CD14-positive monocyte (primary cell): ENCODE data around the gene TMEM141. TPM values are rescaled to one million over a fixed set of nuclear protein-coding genes. Genes with fewer than 3 reads are reported as not detected.

Experiments
- DNase-seq, 3 donors: peaks; one replicate each; pipeline ENCODE4 v3.0.0-alpha.2; 2011 to 2022
- H2AFZ ChIP-seq: 2 replicates; pipeline ENCODE4 v1.6.0; 2012; ENCODE audit warnings: mild to moderate bottlenecking, low read depth, low read length, inconsistent platforms; ENCODE audit not compliant: insufficient read depth, poor library complexity, severe bottlenecking
- H3K27ac ChIP-seq, 2 donors: 1 replicate in 1 of 2; 2 replicates in 1 of 2; pipeline ENCODE4 v1.5.1; 2012 to 2013; ENCODE audit warnings: low read length in 2 of 2, control low read depth in 1 of 2, inconsistent platforms in 1 of 2, low read depth in 1 of 2, mild to moderate bottlenecking in 1 of 2
- H3K27me3 ChIP-seq, 2 donors: one replicate each; pipeline versions ENCODE4 v1.6.0 to v1.6.1; 2011 to 2013; ENCODE audit warnings: low read length in 2 of 2; ENCODE audit not compliant: control insufficient read depth in 2 of 2, insufficient read depth in 2 of 2
- H3K36me3 ChIP-seq, 2 donors: replicated peaks in 1 of 2; 1 replicate in 1 of 2; 2 replicates in 1 of 2; pipeline versions ENCODE4 v1.5.1 to v1.6.1; 2012 to 2013; ENCODE audit warnings: low read length in 2 of 2, control low read depth in 1 of 2, inconsistent platforms in 1 of 2, mild to moderate bottlenecking in 1 of 2; ENCODE audit not compliant: insufficient read depth in 2 of 2, control insufficient read depth in 1 of 2
- H3K4me1 ChIP-seq, 2 donors: 1 replicate in 1 of 2; 2 replicates in 1 of 2; pipeline versions ENCODE4 v1.5.1 to v1.6.1; 2012 to 2013; ENCODE audit warnings: low read length in 2 of 2, control low read depth in 1 of 2, inconsistent platforms in 1 of 2, mild to moderate bottlenecking in 1 of 2, moderate library complexity in 1 of 2; ENCODE audit not compliant: insufficient read depth in 2 of 2, control insufficient read depth in 1 of 2
- H3K4me2 ChIP-seq: replicated peaks from 2 replicates; pipeline ENCODE3; 2012; ENCODE audit warnings: low read length, moderate library complexity, mild to moderate bottlenecking; ENCODE audit not compliant: poor library complexity, severe bottlenecking; ENCODE audit errors: extremely low read depth
- H3K4me3 ChIP-seq, 3 experiments: fragments of 200-600 bp in 1 of 3; sonication (generic) in 1 of 3; replicated peaks in 1 of 3; 1 replicate in 2 of 3; 2 replicates in 1 of 3; pipeline ENCODE4 v1.5.1; 2011 to 2013; ENCODE audit warnings: low read length in 3 of 3, mild to moderate bottlenecking in 3 of 3, control low read depth in 2 of 3, low read depth in 2 of 3, inconsistent platforms in 1 of 3, moderate library complexity in 1 of 3
- H3K79me2 ChIP-seq: 2 replicates; pipeline ENCODE4 v1.6.0; 2012; ENCODE audit warnings: mild to moderate bottlenecking, control low read depth, inconsistent platforms, low read length, moderate library complexity; ENCODE audit not compliant: insufficient read depth
- H3K9ac ChIP-seq: 2 replicates; pipeline ENCODE4 v1.6.0; 2017; ENCODE audit warnings: low read length, mild to moderate bottlenecking; ENCODE audit not compliant: insufficient read depth, poor library complexity, severe bottlenecking
- H3K9me3 ChIP-seq, 2 donors: replicated peaks in 1 of 2; 1 replicate in 1 of 2; 2 replicates in 1 of 2; pipeline versions ENCODE4 v1.5.1 to v1.6.1; 2012 to 2013; ENCODE audit warnings: low read length in 2 of 2, control low read depth in 1 of 2; ENCODE audit not compliant: control insufficient read depth in 1 of 2, insufficient read depth in 1 of 2
- H4K20me1 ChIP-seq: 2 replicates; pipeline ENCODE4 v1.6.0; 2012; ENCODE audit warnings: mild to moderate bottlenecking, low read length, control low read depth, moderate library complexity; ENCODE audit not compliant: insufficient read depth
- H3K27ac Mint-ChIP-seq, 7 donors: one replicate each; pipeline ENCODE4 v1.8.0; 2020; ENCODE audit warnings: mild to moderate bottlenecking in 7 of 7, mixed read lengths in 7 of 7, moderate library complexity in 6 of 7, inconsistent platforms in 2 of 7
- H3K27me3 Mint-ChIP-seq, 3 donors: one replicate each; pipeline ENCODE4 v1.8.0; 2021 to 2022; ENCODE audit warnings: low read depth in 3 of 3, mild to moderate bottlenecking in 3 of 3, mixed read lengths in 3 of 3, moderate library complexity in 3 of 3, inconsistent platforms in 1 of 3
- H3K36me3 Mint-ChIP-seq, 2 donors: one replicate each; pipeline ENCODE4 v1.8.0; 2020; ENCODE audit warnings: mixed read lengths in 2 of 2, inconsistent platforms in 1 of 2, mild to moderate bottlenecking in 1 of 2
- H3K4me1 Mint-ChIP-seq: one replicate; pipeline ENCODE4 v1.8.0; 2020; ENCODE audit warnings: mild to moderate bottlenecking, mixed read lengths
- H3K4me3 Mint-ChIP-seq, 2 donors: one replicate each; pipeline ENCODE4 v1.8.0; 2020; ENCODE audit warnings: mild to moderate bottlenecking in 2 of 2, mixed read lengths in 2 of 2, moderate library complexity in 1 of 2
- H3K9me3 Mint-ChIP-seq, 7 donors: one replicate each; pipeline ENCODE4 v1.8.0; 2020 to 2022; ENCODE audit warnings: mixed read lengths in 7 of 7, mild to moderate bottlenecking in 6 of 7, moderate library complexity in 6 of 7, inconsistent platforms in 2 of 7
- WGBS: methylation state at CpG from one replicate; pipeline ENCODE4 v1.1.5; 2013; ENCODE audit warnings: missing lambda C conversion rate; ENCODE audit not compliant: insufficient coverage; 5-methylcytosine and 5-hydroxymethylcytosine counted together
- intact Hi-C, 2 donors: fragments of 100-400 bp; cut with micrococcal nuclease; formaldehyde crosslinking; loops; one replicate each; pipeline versions ENCODE4 v1.15.0 to v1.15.1; 2023
- polyA plus RNA-seq, 3 donors: library from polyadenylated mRNA; depleted of rRNA in 1 of 3; unstranded in 2 of 3; stranded (reverse) in 1 of 3; fragments of 300-500 nt in 2 of 3; fragments of >200 nt in 1 of 3; fragmentation: Illumina TruSeq in 2 of 3; gene quantifications; 1 replicate in 2 of 3; 2 replicates in 1 of 3; pipeline ENCODE4 v1.2.3, GENCODE V29; 2012 to 2021
- TF ChIP-seq, protein P1 (sequence below): fragments of 200-600 bp; IDR thresholded peaks from one replicate; pipeline ENCODE4 v1.8.0; 2022; ENCODE audit warnings: antibody characterized with exemption, mild to moderate bottlenecking

TMEM141 gene
- polyA plus RNA-seq, 3 donors = 33.1 to 47.2 (median 39.2) TPM

DNA sequence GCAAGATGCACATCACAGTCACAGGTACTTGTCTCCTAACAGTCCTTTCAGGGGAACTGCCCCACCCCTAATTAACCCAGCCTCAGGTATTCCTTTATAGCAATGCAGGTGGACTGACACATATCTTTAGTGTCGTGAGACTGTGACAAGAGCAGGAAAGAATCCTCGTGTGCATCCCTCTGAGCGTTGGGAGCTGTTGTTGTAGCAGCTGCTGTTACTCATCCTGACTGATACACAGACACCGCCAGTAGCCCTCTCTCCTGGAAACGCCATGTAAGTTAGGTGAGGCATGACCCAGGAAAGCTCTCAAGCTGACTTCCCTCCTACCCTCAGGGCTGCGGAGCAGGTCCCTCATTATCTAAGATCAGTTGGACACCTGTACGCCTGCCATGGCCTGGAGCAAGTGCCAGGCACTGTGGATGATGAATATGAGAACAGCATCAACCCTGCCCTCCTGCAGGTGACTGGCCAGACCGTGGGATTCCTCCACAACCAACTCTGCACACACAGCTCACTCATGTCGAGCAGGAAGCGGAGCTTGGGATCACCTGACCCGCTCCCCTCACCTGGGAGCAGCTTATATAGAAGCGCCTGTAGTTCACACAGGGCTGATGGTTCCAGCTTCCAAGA, 16.6 kb upstream of the TMEM141 start:
- WGBS = 100% methylated on average over 5 of the region's 12 CpGs
- Mint-ChIP-seq H3K4me1 (peaks cover 4% of the 10 kb centered on the region), H3K36me3 (no peaks in the 10 kb centered on the region), H3K4me3 (no peak overlapping the region), H3K9me3 (peaks cover 8 to 20% (median 14%) of the 10 kb centered on the region in 7 donors), H3K27me3 (peaks cover 12 to 28% (median 14%) of the 10 kb centered on the region in 3 donors), H3K27ac (no peak overlapping the region)
- intact Hi-C loops = no loop called here
- H2AFZ ChIP-seq = no peak overlapping the region
- TF ChIP-seq, protein P1, sequence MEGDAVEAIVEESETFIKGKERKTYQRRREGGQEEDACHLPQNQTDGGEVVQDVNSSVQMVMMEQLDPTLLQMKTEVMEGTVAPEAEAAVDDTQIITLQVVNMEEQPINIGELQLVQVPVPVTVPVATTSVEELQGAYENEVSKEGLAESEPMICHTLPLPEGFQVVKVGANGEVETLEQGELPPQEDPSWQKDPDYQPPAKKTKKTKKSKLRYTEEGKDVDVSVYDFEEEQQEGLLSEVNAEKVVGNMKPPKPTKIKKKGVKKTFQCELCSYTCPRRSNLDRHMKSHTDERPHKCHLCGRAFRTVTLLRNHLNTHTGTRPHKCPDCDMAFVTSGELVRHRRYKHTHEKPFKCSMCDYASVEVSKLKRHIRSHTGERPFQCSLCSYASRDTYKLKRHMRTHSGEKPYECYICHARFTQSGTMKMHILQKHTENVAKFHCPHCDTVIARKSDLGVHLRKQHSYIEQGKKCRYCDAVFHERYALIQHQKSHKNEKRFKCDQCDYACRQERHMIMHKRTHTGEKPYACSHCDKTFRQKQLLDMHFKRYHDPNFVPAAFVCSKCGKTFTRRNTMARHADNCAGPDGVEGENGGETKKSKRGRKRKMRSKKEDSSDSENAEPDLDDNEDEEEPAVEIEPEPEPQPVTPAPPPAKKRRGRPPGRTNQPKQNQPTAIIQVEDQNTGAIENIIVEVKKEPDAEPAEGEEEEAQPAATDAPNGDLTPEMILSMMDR = no peak
- no peaks in the 10 kb centered on the region for H3K27me3 ChIP-seq
- H3K4me1 ChIP-seq = peaks cover 0 to 3% of the 10 kb centered on the region in 2 donors
- H4K20me1 ChIP-seq = no peaks in the 10 kb centered on the region
- H3K36me3 ChIP-seq = no peaks in the 10 kb centered on the region
- H3K79me2 ChIP-seq = no peaks in the 10 kb centered on the region
- H3K9me3 ChIP-seq = peaks cover 9 to 18% of the 10 kb centered on the region in 2 donors
- H3K4me3 ChIP-seq = no peak overlapping the region
- no peak overlapping the region for H3K9ac ChIP-seq
- DNase-seq = no peak
- no peak overlapping the region for H3K27ac ChIP-seq
- no peak overlapping the region for H3K4me2 ChIP-seq

DNA sequence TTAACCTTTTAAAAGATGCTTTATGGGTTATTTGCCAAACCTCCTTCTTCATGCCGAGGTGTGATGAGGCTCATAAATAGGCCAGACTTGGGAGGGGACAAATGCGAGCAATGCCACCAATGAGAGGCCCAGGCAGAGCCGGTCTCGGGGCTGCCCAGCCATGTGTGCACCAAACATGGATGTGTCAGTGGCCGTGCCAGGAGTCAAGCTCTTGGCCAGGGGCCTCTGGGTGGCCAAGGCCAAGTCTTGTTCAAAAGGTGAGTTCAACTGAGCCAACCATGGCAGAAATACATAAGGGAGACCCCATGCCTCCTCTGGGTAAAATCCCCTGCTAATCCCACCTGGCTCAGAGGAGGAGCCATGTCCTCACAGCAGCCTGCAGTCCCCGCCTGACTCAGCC, 16.0 kb upstream of the TMEM141 start:
- 96% methylated on average over 6 of the region's 6 CpGs for WGBS
- no peak overlapping the region for H2AFZ ChIP-seq
- peaks cover 0 to 3% of the 10 kb centered on the region in 2 donors for H3K4me1 ChIP-seq
- H3K27ac Mint-ChIP-seq = no peak overlapping the region
- no peak overlapping the region for H3K27ac ChIP-seq
- intact Hi-C loops = no loop called here
- H3K36me3 Mint-ChIP-seq = no peaks in the 10 kb centered on the region
- TF ChIP-seq, protein P1 = no peak
- H3K4me3 Mint-ChIP-seq = no peak overlapping the region
- H3K4me3 ChIP-seq = no peak overlapping the region
- H3K4me1 Mint-ChIP-seq = peaks cover 4% of the 10 kb centered on the region
- no peaks in the 10 kb centered on the region for H4K20me1 ChIP-seq
- no peaks in the 10 kb centered on the region for H3K27me3 ChIP-seq
- H3K36me3 ChIP-seq = no peaks in the 10 kb centered on the region
- DNase-seq = no peak
- H3K27me3 Mint-ChIP-seq = peaks cover 12 to 26% (median 14%) of the 10 kb centered on the region in 3 donors
- peaks cover 9 to 18% of the 10 kb centered on the region in 2 donors for H3K9me3 ChIP-seq
- no peaks in the 10 kb centered on the region for H3K79me2 ChIP-seq
- no peak overlapping the region for H3K4me2 ChIP-seq
- no peak overlapping the region for H3K9ac ChIP-seq
- H3K9me3 Mint-ChIP-seq = peaks cover 8 to 20% (median 14%) of the 10 kb centered on the region in 7 donors
